Measurements from ENCODE around the gene DENND5B.

DNA sequence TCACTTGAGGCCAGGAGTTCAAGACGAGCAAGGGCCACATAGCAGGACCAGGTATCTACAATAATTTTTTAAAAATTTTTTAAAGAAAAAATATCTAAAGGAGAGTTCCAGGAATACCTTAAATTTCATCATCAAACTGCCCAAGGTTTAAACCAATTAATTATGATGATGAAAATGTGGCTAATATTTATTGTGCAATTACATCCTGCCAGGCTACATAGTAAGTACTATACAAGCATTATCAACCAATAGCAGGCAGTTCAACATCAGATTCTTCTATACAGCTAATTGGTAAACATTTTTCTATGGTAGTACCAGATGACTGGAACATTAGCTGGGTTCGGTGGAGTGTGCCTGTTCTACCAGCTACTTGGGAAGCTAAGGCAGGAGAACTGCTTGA lies 24.4 kb downstream of the DENND5B start:
- TF ChIP-seq EGR1 (IDR thresholded peaks at IDR 0.05; ENCODE audit: low read depth in 2 of 2) = no peak
- TF ChIP-seq, protein P1, sequence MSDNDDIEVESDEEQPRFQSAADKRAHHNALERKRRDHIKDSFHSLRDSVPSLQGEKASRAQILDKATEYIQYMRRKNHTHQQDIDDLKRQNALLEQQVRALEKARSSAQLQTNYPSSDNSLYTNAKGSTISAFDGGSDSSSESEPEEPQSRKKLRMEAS (IDR thresholded peaks at IDR 0.05) = no peak
- no peak for TF ChIP-seq NR2F2 (IDR thresholded peaks at IDR 0.05)
- TF ChIP-seq, protein P2, sequence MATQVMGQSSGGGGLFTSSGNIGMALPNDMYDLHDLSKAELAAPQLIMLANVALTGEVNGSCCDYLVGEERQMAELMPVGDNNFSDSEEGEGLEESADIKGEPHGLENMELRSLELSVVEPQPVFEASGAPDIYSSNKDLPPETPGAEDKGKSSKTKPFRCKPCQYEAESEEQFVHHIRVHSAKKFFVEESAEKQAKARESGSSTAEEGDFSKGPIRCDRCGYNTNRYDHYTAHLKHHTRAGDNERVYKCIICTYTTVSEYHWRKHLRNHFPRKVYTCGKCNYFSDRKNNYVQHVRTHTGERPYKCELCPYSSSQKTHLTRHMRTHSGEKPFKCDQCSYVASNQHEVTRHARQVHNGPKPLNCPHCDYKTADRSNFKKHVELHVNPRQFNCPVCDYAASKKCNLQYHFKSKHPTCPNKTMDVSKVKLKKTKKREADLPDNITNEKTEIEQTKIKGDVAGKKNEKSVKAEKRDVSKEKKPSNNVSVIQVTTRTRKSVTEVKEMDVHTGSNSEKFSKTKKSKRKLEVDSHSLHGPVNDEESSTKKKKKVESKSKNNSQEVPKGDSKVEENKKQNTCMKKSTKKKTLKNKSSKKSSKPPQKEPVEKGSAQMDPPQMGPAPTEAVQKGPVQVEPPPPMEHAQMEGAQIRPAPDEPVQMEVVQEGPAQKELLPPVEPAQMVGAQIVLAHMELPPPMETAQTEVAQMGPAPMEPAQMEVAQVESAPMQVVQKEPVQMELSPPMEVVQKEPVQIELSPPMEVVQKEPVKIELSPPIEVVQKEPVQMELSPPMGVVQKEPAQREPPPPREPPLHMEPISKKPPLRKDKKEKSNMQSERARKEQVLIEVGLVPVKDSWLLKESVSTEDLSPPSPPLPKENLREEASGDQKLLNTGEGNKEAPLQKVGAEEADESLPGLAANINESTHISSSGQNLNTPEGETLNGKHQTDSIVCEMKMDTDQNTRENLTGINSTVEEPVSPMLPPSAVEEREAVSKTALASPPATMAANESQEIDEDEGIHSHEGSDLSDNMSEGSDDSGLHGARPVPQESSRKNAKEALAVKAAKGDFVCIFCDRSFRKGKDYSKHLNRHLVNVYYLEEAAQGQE (IDR thresholded peaks at IDR 0.05) = no peak
- no peak for TF ChIP-seq GABPA (IDR thresholded peaks at IDR 0.05 in 1 of 2, conservative IDR thresholded peaks at IDR 0.05 in 1 of 2)
- TF ChIP-seq, protein P3, sequence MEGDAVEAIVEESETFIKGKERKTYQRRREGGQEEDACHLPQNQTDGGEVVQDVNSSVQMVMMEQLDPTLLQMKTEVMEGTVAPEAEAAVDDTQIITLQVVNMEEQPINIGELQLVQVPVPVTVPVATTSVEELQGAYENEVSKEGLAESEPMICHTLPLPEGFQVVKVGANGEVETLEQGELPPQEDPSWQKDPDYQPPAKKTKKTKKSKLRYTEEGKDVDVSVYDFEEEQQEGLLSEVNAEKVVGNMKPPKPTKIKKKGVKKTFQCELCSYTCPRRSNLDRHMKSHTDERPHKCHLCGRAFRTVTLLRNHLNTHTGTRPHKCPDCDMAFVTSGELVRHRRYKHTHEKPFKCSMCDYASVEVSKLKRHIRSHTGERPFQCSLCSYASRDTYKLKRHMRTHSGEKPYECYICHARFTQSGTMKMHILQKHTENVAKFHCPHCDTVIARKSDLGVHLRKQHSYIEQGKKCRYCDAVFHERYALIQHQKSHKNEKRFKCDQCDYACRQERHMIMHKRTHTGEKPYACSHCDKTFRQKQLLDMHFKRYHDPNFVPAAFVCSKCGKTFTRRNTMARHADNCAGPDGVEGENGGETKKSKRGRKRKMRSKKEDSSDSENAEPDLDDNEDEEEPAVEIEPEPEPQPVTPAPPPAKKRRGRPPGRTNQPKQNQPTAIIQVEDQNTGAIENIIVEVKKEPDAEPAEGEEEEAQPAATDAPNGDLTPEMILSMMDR (IDR thresholded peaks at IDR 0.05; ENCODE audit: low read depth, low read length, missing input control) = no peak
- TF ChIP-seq, protein P4, sequence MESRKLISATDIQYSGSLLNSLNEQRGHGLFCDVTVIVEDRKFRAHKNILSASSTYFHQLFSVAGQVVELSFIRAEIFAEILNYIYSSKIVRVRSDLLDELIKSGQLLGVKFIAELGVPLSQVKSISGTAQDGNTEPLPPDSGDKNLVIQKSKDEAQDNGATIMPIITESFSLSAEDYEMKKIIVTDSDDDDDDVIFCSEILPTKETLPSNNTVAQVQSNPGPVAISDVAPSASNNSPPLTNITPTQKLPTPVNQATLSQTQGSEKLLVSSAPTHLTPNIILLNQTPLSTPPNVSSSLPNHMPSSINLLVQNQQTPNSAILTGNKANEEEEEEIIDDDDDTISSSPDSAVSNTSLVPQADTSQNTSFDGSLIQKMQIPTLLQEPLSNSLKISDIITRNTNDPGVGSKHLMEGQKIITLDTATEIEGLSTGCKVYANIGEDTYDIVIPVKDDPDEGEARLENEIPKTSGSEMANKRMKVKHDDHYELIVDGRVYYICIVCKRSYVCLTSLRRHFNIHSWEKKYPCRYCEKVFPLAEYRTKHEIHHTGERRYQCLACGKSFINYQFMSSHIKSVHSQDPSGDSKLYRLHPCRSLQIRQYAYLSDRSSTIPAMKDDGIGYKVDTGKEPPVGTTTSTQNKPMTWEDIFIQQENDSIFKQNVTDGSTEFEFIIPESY (IDR thresholded peaks at IDR 0.05) = no peak

All from liver (tissue), 3 donors.